ENCODE data around the gene MYO6.

- TF ChIP-seq CTCF (conservative IDR thresholded peaks at IDR 0.05; ENCODE audit: low read length) (no peak), EZH2phosphoT487 (IDR thresholded peaks at IDR 0.05; ENCODE audit: borderline replicate concordance, low read depth, low read length) (no peak)
These were observed 42.8 kb downstream of the MYO6 start for GRCh38 chr6:75791881-75792280.

Data from OCI-LY7 (cell line).